NCI-H345 treated with DMSO at 0.1 percent for 48 hours (cell line): ENCODE results near the gene KRTAP5-2.

Experiments used
- DNase-seq: peaks from one replicate; lab custom pipeline; 2025; ENCODE audit not compliant: unreplicated experiment; lab: John Stamatoyannopoulos, UW

KRTAP5-2 gene

GRCh38 chr11:1557051-1557884 lies 40.8 kb downstream of the KRTAP5-2 start:
- no peak for DNase-seq

- DNase-seq = no peak
Observed at GRCh38 chr11:1556278-1556902, 41.7 kb downstream of the KRTAP5-2 start.

GRCh38 chr11:1555713-1556153 lies 42.4 kb downstream of the KRTAP5-2 start:
- no peak for DNase-seq

GRCh38 chr11:1554981-1555712 lies 42.9 kb downstream of the KRTAP5-2 start:
- DNase-seq = no peak

GRCh38 chr11:1553808-1554594 lies 44.1 kb downstream of the KRTAP5-2 start:
- no peak for DNase-seq

GRCh38 chr11:1549338-1550330 lies 48.5 kb downstream of the KRTAP5-2 start:
- no peak for DNase-seq

- peak; percentile 19 for DNase-seq
Observed at GRCh38 chr11:1548221-1549070, 49.6 kb downstream of the KRTAP5-2 start.

- DNase-seq = no peak
Observed at GRCh38 chr11:1547467-1548098, 50.5 kb downstream of the KRTAP5-2 start.
